GM12864 (cell line): ENCODE measurements around the gene ANKRD13C.

Experiments
- DNase-seq: peaks from one replicate; pipeline ENCODE4 v3.0.0-alpha.2; 2011; ENCODE audit warnings: low read depth
- H3K4me3 ChIP-seq: 2 replicates; pipeline ENCODE4 v1.5.1; 2011; ENCODE audit warnings: mild to moderate bottlenecking, low read depth, low read length, control low read depth
- CTCF ChIP-seq: IDR thresholded peaks from 2 replicates; pipeline ENCODE4 v1.5.1; 2011; ENCODE audit warnings: low read depth, mild to moderate bottlenecking, moderate library complexity, low read length, control low read depth, inconsistent platforms; ENCODE audit errors: missing control alignments

Gene ANKRD13C

GRCh38 chr1:70317087-70317486 lies 37.4 kb downstream of the ANKRD13C start:
- TF ChIP-seq CTCF: no peak
- DNase-seq: no peak
- no peak overlapping the region for H3K4me3 ChIP-seq

GRCh38 chr1:70315782-70316181 lies 38.7 kb downstream of the ANKRD13C start:
- no peak overlapping the region for H3K4me3 ChIP-seq
- DNase-seq: no peak
- no peak for TF ChIP-seq CTCF

- H3K4me3 ChIP-seq: no peak overlapping the region
- no peak for DNase-seq
- TF ChIP-seq CTCF: no peak
Observed at GRCh38 chr1:70314706-70315304, 39.7 kb downstream of the ANKRD13C start.

- H3K4me3 ChIP-seq: no peak overlapping the region
- no peak for DNase-seq
- no peak for TF ChIP-seq CTCF
Observed at GRCh38 chr1:70311369-70311768, 43.2 kb downstream of the ANKRD13C start.

GRCh38 chr1:70299472-70299871 lies 55.0 kb downstream of the ANKRD13C start:
- no peak for DNase-seq
- TF ChIP-seq CTCF: no peak
- H3K4me3 ChIP-seq: no peak overlapping the region

GRCh38 chr1:70295749-70296148 lies 58.8 kb downstream of the ANKRD13C start:
- H3K4me3 ChIP-seq: no peak overlapping the region
- no peak for DNase-seq
- TF ChIP-seq CTCF: no peak

- no peak overlapping the region for H3K4me3 ChIP-seq
- DNase-seq: no peak
- no peak for TF ChIP-seq CTCF
Observed at GRCh38 chr1:70293186-70293843, 61.2 kb downstream of the ANKRD13C start.
